ENCODE results near the gene PLAC8L1. TPM values are rescaled to one million over a fixed set of nuclear protein-coding genes. Genes with fewer than 3 reads are reported as not detected.
"Not testable (repeated sequence)": the region's sequence is repeated elsewhere in the genome, so short reads cannot be mapped to it uniquely, and the experiment has no call there.

The PLAC8L1 gene
- total RNA-seq, result under 1 TPM in 1 of 2 donors, not detected in 1; 0.43 TPM
- long read RNA-seq, donor 1, result 0 reads
- long read RNA-seq, donor 2, partial matches to known transcripts, result 0 of 1 reads
- long read RNA-seq, donor 2, other reads (novel, unspliced or antisense), result 1 of 1 reads

- no peak for DNase-seq (ENCODE audit: low spot score)
- intact Hi-C loops (cut with DNase I), result no loop called here
Observed at GRCh38 chr5:146105477-146105876, at the start of gene PLAC8L1. Gene PLAC8L1 (minus strand): TSS chr5:146105577. CDS start chr5:146104311, 1,266 bp downstream.

DNA sequence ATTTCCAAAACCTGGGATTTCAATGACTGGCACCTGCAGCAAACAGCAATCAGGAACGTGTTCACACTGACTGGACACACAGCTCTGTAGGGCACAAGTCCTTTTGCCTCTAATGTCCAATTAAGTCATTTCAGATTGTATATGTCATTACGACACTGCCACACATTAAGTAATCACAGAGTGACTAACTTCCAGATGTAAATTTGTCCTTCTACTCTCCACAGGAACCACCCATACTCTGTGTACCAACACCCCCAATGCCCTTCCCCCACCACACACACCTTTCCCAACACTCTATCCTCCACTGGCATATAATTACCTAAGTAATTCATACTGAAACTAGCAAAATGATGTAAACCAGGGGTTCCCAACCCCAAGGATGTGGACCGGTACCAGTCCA is 46.6 kb upstream of the PLAC8L1 start:
- DNase-seq (ENCODE audit: low spot score), result no peak
- intact Hi-C loops (cut with DNase I), result loop anchor here in 1 of 2 donors (10.0 kb wide), 1 partner anchor 113 kb away; no protein-coding TSS in a partner anchor

- intact Hi-C loops (cut with DNase I), result loop anchor here (10.0 kb wide), 2 partner anchors 127 to 1933 kb away; no protein-coding TSS in a partner anchor
- no peak for DNase-seq (ENCODE audit: low spot score)
Observed at GRCh38 chr5:146137967-146138403, 32.6 kb upstream of the PLAC8L1 start.

DNA sequence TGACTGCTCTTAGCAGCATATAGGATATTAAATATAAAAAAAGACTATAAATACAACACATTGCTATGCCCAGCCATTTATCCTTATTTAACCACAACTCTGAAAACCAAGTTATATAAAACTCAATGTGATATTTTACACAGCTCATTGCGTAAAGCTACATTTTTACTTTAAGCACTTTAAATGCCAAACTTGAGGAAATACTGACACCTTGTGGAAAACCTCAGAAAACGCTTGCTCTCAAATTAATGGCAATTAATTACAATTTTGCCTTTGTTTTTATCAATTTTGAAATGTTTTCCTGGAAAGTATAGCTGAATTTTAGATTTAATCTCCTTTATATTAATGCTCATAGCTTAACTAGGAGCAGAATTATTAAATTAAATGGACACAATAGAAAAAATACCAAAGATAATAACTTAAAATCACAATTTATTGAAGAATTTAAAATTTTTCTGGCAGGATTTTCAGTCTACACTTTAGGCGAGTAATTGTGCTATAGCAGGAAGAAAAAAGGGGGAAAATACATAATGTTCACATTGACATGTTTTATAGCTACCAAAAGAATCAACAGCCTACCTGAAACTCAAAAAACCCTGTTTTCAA is 25.2 kb upstream of the PLAC8L1 start:
- no peak for DNase-seq (ENCODE audit: low spot score)
- intact Hi-C loops (cut with DNase I), result loop anchor here (10.0 kb wide), 2 partner anchors 134 to 1926 kb away; no protein-coding TSS in a partner anchor

DNA sequence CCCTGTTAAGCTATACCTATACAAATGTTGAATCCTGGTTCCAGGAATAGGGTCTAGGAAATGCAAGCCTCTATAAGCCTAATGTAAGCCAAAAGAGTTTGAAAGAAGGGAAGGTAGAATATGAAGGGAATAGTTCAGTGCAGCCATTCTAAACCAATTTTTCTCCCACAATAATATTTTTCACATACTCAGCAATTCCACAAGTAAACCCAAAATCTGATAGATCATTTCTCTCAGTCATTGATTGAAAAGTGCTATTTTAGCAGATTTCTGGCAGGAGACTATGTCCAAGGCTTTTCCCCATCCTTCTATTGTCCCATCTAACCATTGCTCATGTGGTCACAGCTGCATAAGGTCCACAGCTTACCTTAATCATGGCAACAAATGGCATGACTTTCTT is 20.7 kb upstream of the PLAC8L1 start:
- DNase-seq (ENCODE audit: low spot score), result no peak
- intact Hi-C loops (cut with DNase I), result no loop called here

- no peak for DNase-seq (ENCODE audit: low spot score)
- intact Hi-C loops (cut with DNase I), result no loop called here
Observed at GRCh38 chr5:146124580-146124979, 19.2 kb upstream of the PLAC8L1 start.

GRCh38 chr5:146121451-146121850 is 16.1 kb upstream of the PLAC8L1 start:
- intact Hi-C loops (cut with DNase I); DNase-seq (ENCODE audit: low spot score): not testable (repeated sequence)

GRCh38 chr5:146118322-146118721 is 12.9 kb upstream of the PLAC8L1 start:
- intact Hi-C loops (cut with DNase I), result no loop called here

GRCh38 chr5:146117216-146117615 is 11.8 kb upstream of the PLAC8L1 start:
- intact Hi-C loops (cut with DNase I), result not testable (repeated sequence)

More at GRCh38 chr5:146118322-146118721, 12.9 kb upstream of the PLAC8L1 start:
- no peak for DNase-seq (ENCODE audit: low spot score)

GRCh38 chr5:146116361-146116760 is 11.0 kb upstream of the PLAC8L1 start:
- intact Hi-C loops (cut with DNase I), result no loop called here

More at GRCh38 chr5:146117216-146117615, 11.8 kb upstream of the PLAC8L1 start:
- not testable (repeated sequence) for DNase-seq (ENCODE audit: low spot score)

GRCh38 chr5:146112476-146112875 is 7.1 kb upstream of the PLAC8L1 start:
- intact Hi-C loops (cut with DNase I), result no loop called here
- DNase-seq (ENCODE audit: low spot score), result no peak

More at GRCh38 chr5:146116361-146116760, 11.0 kb upstream of the PLAC8L1 start:
- no peak for DNase-seq (ENCODE audit: low spot score)

GRCh38 chr5:146111409-146111808 is 6.0 kb upstream of the PLAC8L1 start:
- intact Hi-C loops (cut with DNase I), result no loop called here

DNA sequence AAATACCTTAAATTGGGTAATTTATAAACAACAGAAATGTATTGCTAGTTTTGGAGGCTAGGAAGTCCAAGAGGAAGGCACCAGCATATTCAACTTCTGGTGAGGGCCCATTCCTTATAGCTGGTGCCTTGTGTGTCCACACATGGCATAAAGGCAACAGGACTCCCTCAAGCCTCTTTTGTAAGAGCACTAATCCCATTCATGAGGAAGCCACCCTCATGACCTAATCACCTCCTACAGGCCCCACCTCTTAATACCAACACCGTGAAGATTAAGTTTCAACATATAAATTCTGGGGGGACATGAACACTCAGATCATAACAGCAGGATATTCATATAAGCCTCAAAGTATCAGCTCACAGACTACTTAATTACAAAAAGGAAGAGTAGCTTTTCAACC is 4.0 kb upstream of the PLAC8L1 start:
- no peak for DNase-seq (ENCODE audit: low spot score)
- intact Hi-C loops (cut with DNase I), result no loop called here

More at GRCh38 chr5:146111409-146111808, 6.0 kb upstream of the PLAC8L1 start:
- no peak for DNase-seq (ENCODE audit: low spot score)

DNA sequence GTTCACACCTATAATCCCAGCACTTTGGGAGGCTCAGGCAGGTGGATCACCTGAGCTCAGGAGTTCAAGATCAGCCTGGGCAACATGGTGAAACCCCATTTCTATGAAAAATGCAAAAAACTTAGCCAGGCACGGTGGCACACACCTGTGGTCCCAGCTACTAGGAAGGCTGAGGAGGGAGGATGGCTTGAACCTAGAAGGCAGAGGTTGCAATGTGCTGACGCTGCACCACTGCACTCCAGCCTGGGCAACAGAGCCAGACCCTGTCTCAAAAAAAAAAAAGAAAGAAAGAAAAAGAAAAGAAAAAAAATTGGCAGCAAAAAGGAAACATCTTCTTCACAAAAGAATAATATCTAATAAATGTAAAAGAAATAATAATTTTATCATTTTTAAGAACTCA is 3.5 kb upstream of the PLAC8L1 start:
- intact Hi-C loops (cut with DNase I); DNase-seq (ENCODE audit: low spot score): not testable (repeated sequence)

- no peak for DNase-seq (ENCODE audit: low spot score)
- intact Hi-C loops (cut with DNase I), result no loop called here
Observed at GRCh38 chr5:146107901-146108300, 2.5 kb upstream of the PLAC8L1 start.

- intact Hi-C loops (cut with DNase I), result no loop called here
- DNase-seq (ENCODE audit: low spot score), result no peak
Observed at GRCh38 chr5:146103594-146103993, 1.8 kb downstream of the PLAC8L1 start.

- DNase-seq (ENCODE audit: low spot score), result no peak
- intact Hi-C loops (cut with DNase I), result loop anchor here in 1 of 2 donors (1.0 kb wide), 1 partner anchor 12 kb away; no protein-coding TSS in a partner anchor
Observed at GRCh38 chr5:146101646-146102045, 3.7 kb downstream of the PLAC8L1 start.

DNA sequence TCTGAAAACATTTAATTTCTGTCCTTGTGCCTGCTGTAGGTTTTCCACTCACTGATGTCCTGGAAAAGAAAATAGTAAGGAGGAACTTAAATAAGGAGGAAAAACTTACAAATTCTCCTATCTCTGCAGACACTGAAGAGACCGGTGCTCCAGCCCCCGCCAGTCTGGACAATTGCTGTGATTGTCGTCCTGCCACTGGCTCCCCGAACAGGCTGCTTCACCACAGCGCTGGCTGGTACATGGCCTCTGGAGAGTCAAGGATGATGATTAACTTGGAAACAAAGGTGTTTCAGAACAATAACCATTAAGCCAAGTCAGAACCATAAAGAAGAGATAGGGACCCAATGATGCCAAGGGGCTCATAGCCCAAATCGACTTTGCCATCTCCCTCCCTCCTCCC is 7.3 kb downstream of the PLAC8L1 start:
- DNase-seq (ENCODE audit: low spot score), result no peak
- intact Hi-C loops (cut with DNase I), result no loop called here

DNA sequence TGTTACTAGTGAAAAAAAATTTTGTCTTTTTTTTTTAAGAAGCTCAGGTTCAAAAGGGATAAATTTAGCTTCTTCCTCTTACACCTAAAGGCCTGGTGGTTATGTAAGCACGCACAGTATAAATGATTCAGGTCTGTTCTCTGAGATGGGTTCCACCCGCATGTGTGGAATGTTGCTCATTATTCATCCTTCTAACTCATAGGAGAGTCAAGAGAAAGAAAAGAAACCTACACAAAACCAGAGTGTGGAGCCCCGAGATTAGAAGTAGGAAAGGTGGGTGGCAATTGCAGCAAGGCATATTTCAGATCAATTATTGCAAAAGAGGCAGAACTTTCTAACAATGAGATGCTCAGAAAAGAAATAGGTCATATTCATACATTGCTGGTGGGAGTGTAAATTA is 13.5 kb downstream of the PLAC8L1 start:
- intact Hi-C loops (cut with DNase I), result no loop called here
- DNase-seq (ENCODE audit: low spot score), result no peak

- intact Hi-C loops (cut with DNase I), result no loop called here
- no peak for DNase-seq (ENCODE audit: low spot score)
Observed at GRCh38 chr5:146089287-146089686, 16.1 kb downstream of the PLAC8L1 start.

DNA sequence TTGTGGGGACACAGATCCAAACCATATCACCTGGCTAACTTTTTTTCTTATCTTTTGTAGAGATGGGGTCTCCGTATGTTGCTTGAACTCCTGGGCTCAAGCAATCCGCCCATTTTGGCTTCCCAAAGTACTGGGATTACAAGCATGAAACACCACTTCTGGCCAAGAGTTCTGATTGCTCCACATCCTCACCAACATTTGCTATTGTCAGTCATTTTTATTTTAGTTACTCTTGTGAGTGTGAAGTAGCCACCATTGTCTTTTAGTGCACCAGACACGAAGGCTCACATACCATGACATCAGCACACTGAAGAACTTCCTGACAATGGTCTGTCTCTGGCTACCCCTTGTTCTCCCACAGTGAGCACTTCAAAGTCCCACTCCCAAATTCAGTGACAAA is 17.3 kb downstream of the PLAC8L1 start:
- intact Hi-C loops (cut with DNase I), result no loop called here
- DNase-seq (ENCODE audit: low spot score), result no peak
